DND-41 (cell line): Measurements from ENCODE around the gene CCR6.

ENCODE experiments used
- EZH2 ChIP-seq: IDR thresholded peaks from 3 replicates; pipeline ENCODE4 v1.6.1; 2012; ENCODE audit warnings: borderline replicate concordance, low read depth, mild to moderate bottlenecking, moderate library complexity, low read length, inconsistent platforms; ENCODE audit not compliant: severe bottlenecking
- TF ChIP-seq, protein P1 (sequence below): IDR thresholded peaks from 2 replicates; pipeline ENCODE4 v1.5.1; 2012; ENCODE audit warnings: borderline replicate concordance, low read length, moderate library complexity, mild to moderate bottlenecking; ENCODE audit not compliant: poor library complexity, severe bottlenecking; ENCODE audit errors: extremely low read depth

- TF ChIP-seq, protein P1, sequence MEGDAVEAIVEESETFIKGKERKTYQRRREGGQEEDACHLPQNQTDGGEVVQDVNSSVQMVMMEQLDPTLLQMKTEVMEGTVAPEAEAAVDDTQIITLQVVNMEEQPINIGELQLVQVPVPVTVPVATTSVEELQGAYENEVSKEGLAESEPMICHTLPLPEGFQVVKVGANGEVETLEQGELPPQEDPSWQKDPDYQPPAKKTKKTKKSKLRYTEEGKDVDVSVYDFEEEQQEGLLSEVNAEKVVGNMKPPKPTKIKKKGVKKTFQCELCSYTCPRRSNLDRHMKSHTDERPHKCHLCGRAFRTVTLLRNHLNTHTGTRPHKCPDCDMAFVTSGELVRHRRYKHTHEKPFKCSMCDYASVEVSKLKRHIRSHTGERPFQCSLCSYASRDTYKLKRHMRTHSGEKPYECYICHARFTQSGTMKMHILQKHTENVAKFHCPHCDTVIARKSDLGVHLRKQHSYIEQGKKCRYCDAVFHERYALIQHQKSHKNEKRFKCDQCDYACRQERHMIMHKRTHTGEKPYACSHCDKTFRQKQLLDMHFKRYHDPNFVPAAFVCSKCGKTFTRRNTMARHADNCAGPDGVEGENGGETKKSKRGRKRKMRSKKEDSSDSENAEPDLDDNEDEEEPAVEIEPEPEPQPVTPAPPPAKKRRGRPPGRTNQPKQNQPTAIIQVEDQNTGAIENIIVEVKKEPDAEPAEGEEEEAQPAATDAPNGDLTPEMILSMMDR, result no peak
- TF ChIP-seq EZH2, result no peak
Observed at GRCh38 chr6:167087857-167088354, 35.0 kb upstream of the CCR6 start.
